ENCODE measurements around the gene MYO7A. TPM values are rescaled to one million over a fixed set of nuclear protein-coding genes. Genes with fewer than 3 reads are reported as not detected.

The MYO7A gene
- total and polyA plus RNA-seq, 2 experiments from 2014 or later = 9.8 to 10.1 TPM

- Histone ChIP-seq H3K4me2 (no peak overlapping the region), H3K9me3 (ENCODE audit: low read depth) (no peaks in the 10 kb centered on the region), H3K4me3 (no peak overlapping the region), H3K4me1 (ENCODE audit: insufficient read depth) (no peaks in the 10 kb centered on the region), H3K36me3 (replicated peaks; ENCODE audit: insufficient read depth, low read depth) (no peaks in the 10 kb centered on the region), H3K79me2 (no peaks in the 10 kb centered on the region), H3K27me3 (no peaks in the 10 kb centered on the region), H2AFZ (no peak overlapping the region), H4K20me1 (ENCODE audit: insufficient read depth, poor library complexity, severe bottlenecking) (no peaks in the 10 kb centered on the region), H3K9me2 (replicated peaks; ENCODE audit: insufficient read depth) (no peaks in the 10 kb centered on the region), H3K27ac (no peak overlapping the region)
- no peak for DNase-seq (ENCODE audit: low spot score)
- TF ChIP-seq EZH2phosphoT487 (IDR thresholded peaks at IDR 0.05; ENCODE audit: low read depth, severe bottlenecking, unreplicated experiment) (no peak), EZH2 (IDR thresholded peaks at IDR 0.05; ENCODE audit: borderline replicate concordance) (no peak), CTCF (IDR thresholded peaks at IDR 0.05; ENCODE audit: poor library complexity) (no peak)
- 96% methylated on average over 13 of the region's 13 CpGs for WGBS (ENCODE audit: low lambda C conversion rate, missing lambda C conversion rate)
Observed at GRCh38 chr11:77114089-77114463, 14.0 kb upstream of the MYO7A start.

- TF ChIP-seq EZH2 (IDR thresholded peaks at IDR 0.05; ENCODE audit: borderline replicate concordance) (no peak), EZH2phosphoT487 (IDR thresholded peaks at IDR 0.05; ENCODE audit: low read depth, severe bottlenecking, unreplicated experiment) (no peak), CTCF (IDR thresholded peaks at IDR 0.05; ENCODE audit: poor library complexity) (no peak)
- Histone ChIP-seq H4K20me1 (ENCODE audit: insufficient read depth, poor library complexity, severe bottlenecking) (no peaks in the 10 kb centered on the region), H3K79me2 (no peaks in the 10 kb centered on the region), H3K4me3 (no peak overlapping the region), H3K27ac (no peak overlapping the region), H3K9me2 (replicated peaks; ENCODE audit: insufficient read depth) (no peaks in the 10 kb centered on the region), H3K4me1 (ENCODE audit: insufficient read depth) (no peaks in the 10 kb centered on the region), H3K36me3 (replicated peaks; ENCODE audit: insufficient read depth, low read depth) (no peaks in the 10 kb centered on the region), H3K4me2 (no peak overlapping the region), H3K27me3 (no peaks in the 10 kb centered on the region), H2AFZ (no peak overlapping the region), H3K9me3 (ENCODE audit: low read depth) (no peaks in the 10 kb centered on the region)
- 98% methylated on average over 16 of the region's 16 CpGs for WGBS (ENCODE audit: low lambda C conversion rate, missing lambda C conversion rate)
- no peak for DNase-seq (ENCODE audit: low spot score)
Observed at GRCh38 chr11:77115181-77115611, 12.8 kb upstream of the MYO7A start.

- H3K9me2 ChIP-seq (replicated peaks; ENCODE audit: insufficient read depth) = no peaks in the 10 kb centered on the region
- no peaks in the 10 kb centered on the region for H3K79me2 ChIP-seq
- no peak for DNase-seq (ENCODE audit: low spot score)
- no peaks in the 10 kb centered on the region for H3K36me3 ChIP-seq (replicated peaks; ENCODE audit: insufficient read depth, low read depth)
- TF ChIP-seq EZH2 (IDR thresholded peaks at IDR 0.05; ENCODE audit: borderline replicate concordance) (no peak), EZH2phosphoT487 (IDR thresholded peaks at IDR 0.05; ENCODE audit: low read depth, severe bottlenecking, unreplicated experiment) (no peak), CTCF (IDR thresholded peaks at IDR 0.05; ENCODE audit: poor library complexity) (no peak)
- H4K20me1 ChIP-seq (ENCODE audit: insufficient read depth, poor library complexity, severe bottlenecking) = no peaks in the 10 kb centered on the region
- H3K4me1 ChIP-seq (ENCODE audit: insufficient read depth) = no peaks in the 10 kb centered on the region
- H3K27ac ChIP-seq = no peak overlapping the region
- no peaks in the 10 kb centered on the region for H3K9me3 ChIP-seq (ENCODE audit: low read depth)
- no peak overlapping the region for H3K4me3 ChIP-seq
- H3K4me2 ChIP-seq = no peak overlapping the region
- no peaks in the 10 kb centered on the region for H3K27me3 ChIP-seq
- H2AFZ ChIP-seq = no peak overlapping the region
- WGBS (ENCODE audit: low lambda C conversion rate, missing lambda C conversion rate) = 94% methylated on average over 15 of the region's 15 CpGs
Observed at GRCh38 chr11:77115956-77116355, 12.1 kb upstream of the MYO7A start.

GRCh38 chr11:77117492-77117891 is 10.6 kb upstream of the MYO7A start:
- Histone ChIP-seq H2AFZ (no peak overlapping the region), H4K20me1 (ENCODE audit: insufficient read depth, poor library complexity, severe bottlenecking) (no peaks in the 10 kb centered on the region), H3K4me3 (no peak overlapping the region), H3K9me3 (ENCODE audit: low read depth) (no peaks in the 10 kb centered on the region), H3K27ac (no peak overlapping the region), H3K9me2 (replicated peaks; ENCODE audit: insufficient read depth) (no peaks in the 10 kb centered on the region), H3K4me2 (no peak overlapping the region), H3K4me1 (ENCODE audit: insufficient read depth) (no peaks in the 10 kb centered on the region), H3K79me2 (no peaks in the 10 kb centered on the region), H3K36me3 (replicated peaks; ENCODE audit: insufficient read depth, low read depth) (no peaks in the 10 kb centered on the region), H3K27me3 (no peaks in the 10 kb centered on the region)
- DNase-seq (ENCODE audit: low spot score) = no peak
- WGBS (ENCODE audit: low lambda C conversion rate, missing lambda C conversion rate) = 84% methylated on average over 7 of the region's 7 CpGs
- TF ChIP-seq EZH2phosphoT487 (IDR thresholded peaks at IDR 0.05; ENCODE audit: low read depth, severe bottlenecking, unreplicated experiment) (no peak), EZH2 (IDR thresholded peaks at IDR 0.05; ENCODE audit: borderline replicate concordance) (no peak), CTCF (IDR thresholded peaks at IDR 0.05; ENCODE audit: poor library complexity) (no peak)

Measured in hepatocyte (in vitro differentiated cells).